ENCODE measurements around the gene P3H4. TPM values are rescaled to one million over a fixed set of nuclear protein-coding genes. Genes with fewer than 3 reads are reported as not detected.
"Not testable (repeated sequence)": the region's sequence is repeated elsewhere in the genome, so short reads cannot be mapped to it uniquely, and the experiment has no call there.

Gene P3H4, protein sequence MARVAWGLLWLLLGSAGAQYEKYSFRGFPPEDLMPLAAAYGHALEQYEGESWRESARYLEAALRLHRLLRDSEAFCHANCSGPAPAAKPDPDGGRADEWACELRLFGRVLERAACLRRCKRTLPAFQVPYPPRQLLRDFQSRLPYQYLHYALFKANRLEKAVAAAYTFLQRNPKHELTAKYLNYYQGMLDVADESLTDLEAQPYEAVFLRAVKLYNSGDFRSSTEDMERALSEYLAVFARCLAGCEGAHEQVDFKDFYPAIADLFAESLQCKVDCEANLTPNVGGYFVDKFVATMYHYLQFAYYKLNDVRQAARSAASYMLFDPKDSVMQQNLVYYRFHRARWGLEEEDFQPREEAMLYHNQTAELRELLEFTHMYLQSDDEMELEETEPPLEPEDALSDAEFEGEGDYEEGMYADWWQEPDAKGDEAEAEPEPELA
- total RNA-seq = 32.1 and 47.1 TPM in 2 replicates

DNA sequence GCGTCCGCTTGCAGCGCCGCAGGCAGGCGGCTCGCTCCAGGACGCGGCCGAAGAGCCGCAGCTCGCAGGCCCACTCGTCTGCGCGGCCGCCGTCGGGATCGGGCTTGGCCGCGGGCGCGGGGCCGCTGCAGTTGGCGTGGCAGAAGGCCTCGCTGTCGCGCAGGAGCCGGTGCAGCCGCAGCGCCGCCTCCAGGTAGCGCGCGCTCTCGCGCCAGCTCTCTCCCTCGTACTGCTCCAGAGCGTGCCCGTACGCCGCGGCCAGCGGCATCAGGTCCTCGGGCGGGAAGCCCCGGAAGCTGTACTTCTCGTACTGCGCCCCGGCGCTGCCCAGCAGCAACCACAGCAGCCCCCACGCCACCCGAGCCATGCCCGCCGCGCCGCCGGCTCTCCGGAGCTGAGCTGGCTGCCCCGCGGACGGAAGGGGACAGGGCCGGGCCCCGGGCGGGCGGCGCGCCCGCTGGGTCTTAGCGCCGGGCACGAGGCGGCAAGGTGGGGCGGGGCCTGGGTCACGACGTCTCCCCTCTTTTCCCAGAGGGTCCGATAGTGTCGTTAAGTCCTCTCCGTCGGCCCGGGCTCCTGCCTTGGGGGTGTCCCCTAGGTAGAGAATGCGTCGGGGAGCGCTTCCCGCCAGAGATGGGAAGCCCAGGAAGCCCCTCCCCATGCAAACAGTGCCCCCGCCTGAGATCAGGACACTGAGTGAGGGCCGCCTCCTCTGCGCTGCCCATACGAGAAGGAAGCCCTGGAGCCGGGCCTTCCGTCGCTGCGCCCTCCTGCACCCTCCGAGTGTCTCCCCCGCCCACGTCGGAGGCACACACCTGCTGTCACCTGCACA lies at the start of gene P3H4:
P3H4 (minus strand) TSS at position 401 of the 832 bp plus-strand sequence; CDS start at position 367, 34 bp downstream.
- peaks cover 6% of the 10 kb centered on the region for H3K36me3 ChIP-seq (ENCODE audit: control insufficient read depth, insufficient read depth, low read length)
- H3K4me3 ChIP-seq (ENCODE audit: low read depth, low read length) = peak within 1 kb of the TSS; percentile 57
- no peaks in the 10 kb centered on the region for H3K27me3 ChIP-seq (ENCODE audit: control insufficient read depth, insufficient read depth, low read length)
- peak; percentile 66 for DNase-seq (ENCODE audit: low read depth)
- TF ChIP-seq, protein P1, sequence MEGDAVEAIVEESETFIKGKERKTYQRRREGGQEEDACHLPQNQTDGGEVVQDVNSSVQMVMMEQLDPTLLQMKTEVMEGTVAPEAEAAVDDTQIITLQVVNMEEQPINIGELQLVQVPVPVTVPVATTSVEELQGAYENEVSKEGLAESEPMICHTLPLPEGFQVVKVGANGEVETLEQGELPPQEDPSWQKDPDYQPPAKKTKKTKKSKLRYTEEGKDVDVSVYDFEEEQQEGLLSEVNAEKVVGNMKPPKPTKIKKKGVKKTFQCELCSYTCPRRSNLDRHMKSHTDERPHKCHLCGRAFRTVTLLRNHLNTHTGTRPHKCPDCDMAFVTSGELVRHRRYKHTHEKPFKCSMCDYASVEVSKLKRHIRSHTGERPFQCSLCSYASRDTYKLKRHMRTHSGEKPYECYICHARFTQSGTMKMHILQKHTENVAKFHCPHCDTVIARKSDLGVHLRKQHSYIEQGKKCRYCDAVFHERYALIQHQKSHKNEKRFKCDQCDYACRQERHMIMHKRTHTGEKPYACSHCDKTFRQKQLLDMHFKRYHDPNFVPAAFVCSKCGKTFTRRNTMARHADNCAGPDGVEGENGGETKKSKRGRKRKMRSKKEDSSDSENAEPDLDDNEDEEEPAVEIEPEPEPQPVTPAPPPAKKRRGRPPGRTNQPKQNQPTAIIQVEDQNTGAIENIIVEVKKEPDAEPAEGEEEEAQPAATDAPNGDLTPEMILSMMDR (IDR thresholded peaks at IDR 0.05; ENCODE audit: insufficient read depth, low read length, severe bottlenecking) = peak; percentile 96
- FAIRE-seq = no peak

DNA sequence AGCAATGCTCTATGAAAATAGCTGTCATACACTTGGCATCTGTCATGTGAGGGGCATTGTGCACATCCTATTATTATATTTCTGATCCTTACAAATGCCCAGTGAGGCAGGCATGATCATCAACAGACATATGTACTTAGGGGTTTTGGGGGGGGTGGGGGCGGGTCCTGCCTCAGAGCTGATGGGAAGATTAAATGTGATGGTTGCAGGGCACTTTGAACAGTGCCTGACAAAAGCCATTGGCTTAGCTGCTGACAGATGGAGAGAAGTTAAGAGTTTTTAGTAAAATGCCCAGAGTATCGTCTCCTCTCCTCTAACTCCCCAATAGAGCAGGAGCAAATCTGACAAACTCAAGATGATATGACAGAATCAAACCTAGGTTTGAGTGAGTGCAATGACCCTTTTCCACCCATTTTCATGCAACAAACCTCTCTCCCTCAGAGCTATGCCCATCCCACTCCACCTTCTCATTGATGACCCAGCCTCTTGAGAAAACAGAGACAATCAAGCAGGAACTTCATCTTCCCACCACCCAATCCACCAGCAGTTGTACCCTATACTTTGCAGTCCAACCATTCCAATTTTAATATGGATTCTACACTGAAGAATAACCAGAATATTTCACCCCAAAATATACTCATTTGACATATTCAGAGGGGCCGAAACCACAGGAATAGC lies 48.6 kb upstream of the P3H4 start:
- FAIRE-seq (no peak), DNase-seq (ENCODE audit: low read depth) (no peak)
- Histone ChIP-seq H3K27me3 (ENCODE audit: control insufficient read depth, insufficient read depth, low read length) (no peaks in the 10 kb centered on the region), H3K36me3 (ENCODE audit: control insufficient read depth, insufficient read depth, low read length) (no peaks in the 10 kb centered on the region), H3K4me3 (ENCODE audit: low read depth, low read length) (no peak overlapping the region)
- TF ChIP-seq, protein P1 (IDR thresholded peaks at IDR 0.05; ENCODE audit: insufficient read depth, low read length, severe bottlenecking) = no peak

DNA sequence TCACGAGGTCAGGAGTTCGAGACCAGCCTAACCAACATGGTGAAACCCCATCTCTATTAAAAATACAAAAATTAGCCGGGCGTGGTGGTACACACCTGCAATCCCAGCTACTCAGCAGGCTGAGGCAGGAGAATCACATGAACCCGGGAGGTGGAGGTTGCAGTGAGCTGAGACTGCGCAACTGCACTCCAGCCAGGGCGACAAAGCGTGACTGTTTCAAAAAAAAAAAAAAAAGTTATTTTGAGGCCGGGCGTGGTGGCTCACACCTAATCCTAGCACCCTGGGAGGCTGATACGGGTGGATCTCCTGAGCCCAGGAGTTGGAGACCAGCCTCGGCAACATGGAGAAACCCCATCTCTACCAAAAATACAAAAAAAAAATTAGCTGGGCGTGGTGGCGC lies 39.6 kb upstream of the P3H4 start:
- H3K4me3 ChIP-seq (ENCODE audit: low read depth, low read length); DNase-seq (ENCODE audit: low read depth); FAIRE-seq; H3K27me3 ChIP-seq (ENCODE audit: control insufficient read depth, insufficient read depth, low read length); H3K36me3 ChIP-seq (ENCODE audit: control insufficient read depth, insufficient read depth, low read length): not testable (repeated sequence)

DNA sequence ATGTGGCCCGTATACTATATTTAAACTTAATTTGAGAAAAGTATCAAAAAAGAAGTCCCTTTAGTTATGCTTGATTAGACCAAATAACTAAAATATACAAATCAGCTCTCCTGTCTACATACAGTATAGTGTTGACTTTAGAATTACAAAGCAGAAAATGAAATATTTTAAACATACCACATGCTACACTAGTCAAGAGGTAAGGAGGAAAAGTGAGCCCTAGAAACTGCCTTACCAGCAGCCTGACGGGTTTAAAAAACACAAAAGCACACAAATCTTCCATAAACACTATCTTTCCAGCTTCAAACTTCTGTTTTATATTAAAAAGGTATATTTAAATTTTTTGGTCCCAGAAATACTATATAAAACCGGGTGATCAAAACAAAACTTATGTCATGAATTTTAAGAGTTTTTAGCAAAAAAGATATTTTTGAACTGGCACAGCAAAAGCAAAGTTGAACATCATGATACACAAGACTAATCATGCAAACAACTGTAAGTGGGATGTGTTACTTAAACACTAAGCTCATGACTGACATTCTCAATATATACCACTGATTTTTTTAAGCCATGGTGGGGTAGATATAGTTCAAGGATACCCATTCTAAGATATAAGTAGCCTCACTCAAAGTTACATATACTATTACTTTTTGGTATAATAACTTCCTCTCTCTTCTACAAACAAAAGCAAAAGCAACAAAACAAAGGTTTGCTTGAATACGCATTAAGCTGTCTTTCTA lies 37.7 kb upstream of the P3H4 start:
- peaks cover 7% of the 10 kb centered on the region for H3K36me3 ChIP-seq (ENCODE audit: control insufficient read depth, insufficient read depth, low read length)
- TF ChIP-seq, protein P1 (IDR thresholded peaks at IDR 0.05; ENCODE audit: insufficient read depth, low read length, severe bottlenecking) = no peak
- DNase-seq (ENCODE audit: low read depth) = no peak
- H3K27me3 ChIP-seq (ENCODE audit: control insufficient read depth, insufficient read depth, low read length) = no peaks in the 10 kb centered on the region
- H3K4me3 ChIP-seq (ENCODE audit: low read depth, low read length) = no peak overlapping the region
- FAIRE-seq = no peak

DNA sequence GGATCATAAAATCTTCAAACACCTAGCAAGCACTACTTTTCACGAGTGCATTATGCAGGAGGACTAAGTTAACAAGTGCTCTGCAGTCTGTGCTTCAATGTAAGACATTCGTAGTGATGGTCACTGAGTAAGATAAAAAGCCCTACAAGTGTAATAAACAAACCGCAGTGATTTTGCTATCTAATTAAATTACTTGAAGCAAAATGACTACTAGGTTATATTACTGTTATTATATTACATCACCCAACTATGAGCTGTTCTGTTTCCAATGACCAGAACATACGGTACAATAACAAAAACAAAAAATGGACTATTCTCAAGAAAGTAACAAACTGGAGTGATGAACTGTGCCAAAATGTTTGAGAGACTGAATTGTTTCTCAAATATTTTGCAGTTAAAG lies 37.0 kb upstream of the P3H4 start:
- TF ChIP-seq, protein P1 (IDR thresholded peaks at IDR 0.05; ENCODE audit: insufficient read depth, low read length, severe bottlenecking) = no peak
- DNase-seq (ENCODE audit: low read depth) (no peak), FAIRE-seq (no peak)
- Histone ChIP-seq H3K36me3 (ENCODE audit: control insufficient read depth, insufficient read depth, low read length) (peaks cover 2% of the 10 kb centered on the region), H3K4me3 (ENCODE audit: low read depth, low read length) (no peak overlapping the region), H3K27me3 (ENCODE audit: control insufficient read depth, insufficient read depth, low read length) (no peaks in the 10 kb centered on the region)
